Right lung (tissue), 5 donors: ENCODE measurements around the gene CGNL1. TPM values are rescaled to one million over a fixed set of nuclear protein-coding genes. Genes with fewer than 3 reads are reported as not detected.

ENCODE experiments used
- DNase-seq, 2 donors: peaks; one replicate each; pipeline ENCODE4 v3.0.0-alpha.2; 2013
- polyA plus RNA-seq, 5 donors: library from polyadenylated mRNA; unstranded; fragments of 120-200 nt; gene quantifications; one replicate each; pipeline versions ENCODE4 v1.2.1 to v1.2.3, GENCODE V29; 2013; ENCODE audit warnings: inconsistent platforms in 1 of 5, low replicate concordance in 1 of 5; ENCODE audit not compliant: insufficient read length in 5 of 5, insufficient read depth in 1 of 5

The CGNL1 gene
- polyA plus RNA-seq, 5 donors, result 20.9 to 39.8 (median 28.7) TPM

GRCh38 chr15:57547243-57547755 lies 171.0 kb downstream of the CGNL1 start:
- DNase-seq, result no peak

DNA sequence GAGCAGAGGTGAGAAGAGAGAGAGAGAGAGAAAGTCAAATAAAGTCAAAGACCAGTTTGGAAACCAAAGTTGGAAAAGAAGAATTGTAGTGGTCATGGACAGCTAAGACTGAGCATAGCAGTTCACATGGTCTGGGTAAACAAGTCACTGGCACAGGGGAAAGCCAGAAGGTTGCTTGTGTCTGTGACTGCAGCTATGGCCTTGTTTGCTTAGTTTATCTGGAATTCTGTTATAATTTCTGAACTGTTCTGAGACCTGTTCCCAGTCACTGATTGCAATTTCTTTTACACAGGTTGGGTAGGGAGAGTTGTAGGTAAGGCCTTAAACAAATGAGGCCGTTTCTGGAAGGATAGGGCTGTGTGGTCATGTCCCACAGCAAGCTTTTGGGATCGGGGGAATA lies 172.0 kb downstream of the CGNL1 start:
- DNase-seq, result no peak

- DNase-seq, result no peak
Observed at GRCh38 chr15:57548835-57549234, 172.5 kb downstream of the CGNL1 start.

- DNase-seq, result no peak
Observed at GRCh38 chr15:57549935-57550334, 173.6 kb downstream of the CGNL1 start.

GRCh38 chr15:57550640-57551039 lies 174.3 kb downstream of the CGNL1 start:
- DNase-seq, result peak in 1 of 2 donors; percentile 49

- no peak for DNase-seq
Observed at GRCh38 chr15:57551715-57552677, 175.7 kb downstream of the CGNL1 start.

DNA sequence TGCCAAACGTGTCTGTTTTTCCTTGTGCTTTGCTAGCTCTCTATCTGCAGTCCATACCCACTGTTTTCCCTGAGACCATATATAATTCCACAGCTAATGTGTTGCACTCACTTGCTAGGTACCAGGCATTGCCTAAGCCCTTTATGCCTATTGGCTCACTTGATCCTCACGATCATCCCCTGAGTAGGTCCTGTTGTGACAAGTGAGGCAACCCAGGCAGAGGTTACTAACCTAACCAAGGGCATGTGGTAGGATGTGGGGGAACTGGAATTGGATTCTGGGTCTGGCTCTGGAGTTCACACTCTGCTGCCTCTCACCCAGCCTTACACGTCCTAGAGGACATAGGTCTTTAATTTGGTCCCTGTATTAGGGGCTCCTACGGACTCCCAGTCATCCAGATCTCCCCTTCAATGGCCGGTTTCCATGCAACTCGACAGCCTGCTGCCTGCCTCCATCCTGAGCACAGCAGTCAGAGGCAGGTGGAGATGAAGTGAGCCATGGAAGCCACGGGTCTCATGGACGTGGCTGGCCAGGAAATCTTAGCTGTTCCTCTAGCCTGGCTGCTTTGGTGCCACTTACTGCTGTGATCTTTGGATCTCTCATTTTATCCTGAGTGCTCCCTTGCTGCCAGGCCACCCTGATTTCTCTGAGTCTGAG lies 176.5 kb downstream of the CGNL1 start:
- DNase-seq, result no peak

DNA sequence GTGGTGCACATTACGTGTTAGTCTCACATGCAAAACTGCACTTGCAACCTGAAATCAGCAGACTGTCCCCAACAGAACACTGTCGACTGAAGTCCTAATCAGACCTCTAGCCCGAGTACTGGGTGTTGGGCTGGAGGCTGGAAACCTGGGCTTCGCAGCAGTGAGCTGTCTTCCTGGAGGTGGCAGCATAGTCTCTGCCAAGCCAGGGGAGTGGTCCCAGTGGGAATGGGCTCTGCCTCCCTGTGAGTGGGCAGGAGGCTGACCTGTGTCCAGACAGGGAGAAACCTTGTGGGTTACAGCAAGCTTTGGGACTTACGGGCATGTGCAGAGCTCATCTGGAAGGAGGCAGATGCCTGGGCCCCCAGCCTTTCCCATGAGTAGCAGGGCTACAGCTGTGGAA lies 177.2 kb downstream of the CGNL1 start:
- no peak for DNase-seq

GRCh38 chr15:57554063-57554811 lies 177.9 kb downstream of the CGNL1 start:
- DNase-seq, result no peak

GRCh38 chr15:57554812-57555179 lies 178.5 kb downstream of the CGNL1 start:
- no peak for DNase-seq

- DNase-seq, result no peak
Observed at GRCh38 chr15:57555270-57555669, 179.0 kb downstream of the CGNL1 start.

DNA sequence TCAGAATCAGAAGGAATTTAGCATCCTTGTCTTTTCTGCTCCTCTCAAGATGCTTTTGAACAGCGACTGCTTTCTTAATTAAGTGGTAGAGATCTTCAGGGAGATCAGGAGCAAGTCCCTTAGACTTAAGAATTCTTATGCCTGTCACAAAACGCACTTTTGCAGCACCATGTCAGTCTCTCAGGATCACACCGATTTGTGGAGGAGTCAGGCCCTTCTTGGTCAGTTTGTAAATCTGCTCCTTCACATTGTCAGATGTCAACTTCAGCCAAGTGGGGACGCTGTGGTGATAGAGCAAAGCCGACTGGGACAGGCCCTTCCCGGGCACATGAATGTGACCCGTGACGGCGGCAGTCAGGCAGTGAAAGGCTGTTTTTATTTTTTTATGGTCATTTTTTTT lies 179.7 kb downstream of the CGNL1 start:
- no peak for DNase-seq

GRCh38 chr15:57557267-57557666 lies 181.0 kb downstream of the CGNL1 start:
- no peak for DNase-seq

GRCh38 chr15:57557810-57558209 lies 181.5 kb downstream of the CGNL1 start:
- DNase-seq, result no peak

GRCh38 chr15:57559875-57560274 lies 183.6 kb downstream of the CGNL1 start:
- DNase-seq, result no peak

DNA sequence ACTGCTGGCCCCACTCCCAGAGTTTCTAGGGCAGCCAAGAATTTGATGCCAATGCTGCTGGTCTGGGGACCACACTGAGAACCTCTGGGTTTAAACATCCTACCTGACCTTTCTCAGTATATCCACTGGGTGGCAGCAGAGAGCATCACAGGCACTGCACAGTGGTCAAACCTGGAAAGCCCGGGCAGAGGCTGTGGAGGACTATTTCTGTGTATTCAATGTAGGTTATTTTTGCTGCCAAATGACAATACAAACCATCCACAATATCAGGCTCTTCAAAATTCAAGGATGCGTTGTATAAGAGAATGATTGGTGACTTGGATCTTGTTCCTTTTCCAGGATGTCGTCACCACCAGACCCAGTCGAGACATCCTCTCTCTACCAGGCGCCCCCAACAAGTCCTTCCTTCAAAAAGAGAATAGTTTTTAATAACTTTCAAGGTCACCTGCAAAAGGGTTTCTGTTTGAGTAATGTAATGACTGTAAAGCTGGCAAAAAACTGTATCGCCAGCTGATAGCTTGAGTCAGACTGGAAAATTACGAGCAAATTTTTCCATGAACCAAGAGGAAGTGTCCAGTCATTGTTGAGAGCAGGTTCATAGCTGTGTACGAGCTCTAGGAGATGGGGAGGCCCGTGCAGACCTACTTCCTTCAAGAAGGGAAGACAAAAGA lies 184.9 kb downstream of the CGNL1 start:
- peak; percentile 50 to 69 for DNase-seq

- DNase-seq, result no peak
Observed at GRCh38 chr15:57562196-57562769, 186.0 kb downstream of the CGNL1 start.

- no peak for DNase-seq
Observed at GRCh38 chr15:57563416-57563815, 187.1 kb downstream of the CGNL1 start.

DNA sequence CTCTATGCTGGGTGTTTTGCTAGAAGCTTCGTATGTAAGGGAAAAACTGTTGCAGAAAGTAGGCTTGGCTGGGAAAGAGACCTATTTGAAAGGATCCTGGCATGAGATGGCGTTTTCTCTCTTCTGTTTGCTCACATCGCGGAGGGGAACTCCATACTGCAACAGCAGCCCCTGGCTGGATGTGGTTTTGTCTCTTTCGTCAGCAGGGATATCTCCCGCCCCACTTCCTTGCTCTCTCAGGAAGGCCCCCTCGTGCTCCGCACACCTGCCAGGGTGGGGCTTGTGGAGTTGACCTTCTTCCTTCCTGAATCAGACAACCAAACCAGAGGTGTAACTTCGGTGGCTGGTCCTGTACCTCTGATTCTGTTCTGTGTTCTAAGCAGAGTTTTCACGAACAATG lies 189.0 kb downstream of the CGNL1 start:
- DNase-seq, result no peak

GRCh38 chr15:57566834-57567233 lies 190.5 kb downstream of the CGNL1 start:
- DNase-seq, result no peak

- DNase-seq, result no peak
Observed at GRCh38 chr15:57567891-57568290, 191.6 kb downstream of the CGNL1 start.
